Ecto neural progenitor cell (in vitro differentiated cells): ENCODE results near the gene DEPDC4.

ENCODE experiments used
- DNase-seq: peaks from one replicate; pipeline ENCODE4 v3.0.0-alpha.2; 2018; ENCODE audit warnings: low spot score

The DEPDC4 gene

DNA sequence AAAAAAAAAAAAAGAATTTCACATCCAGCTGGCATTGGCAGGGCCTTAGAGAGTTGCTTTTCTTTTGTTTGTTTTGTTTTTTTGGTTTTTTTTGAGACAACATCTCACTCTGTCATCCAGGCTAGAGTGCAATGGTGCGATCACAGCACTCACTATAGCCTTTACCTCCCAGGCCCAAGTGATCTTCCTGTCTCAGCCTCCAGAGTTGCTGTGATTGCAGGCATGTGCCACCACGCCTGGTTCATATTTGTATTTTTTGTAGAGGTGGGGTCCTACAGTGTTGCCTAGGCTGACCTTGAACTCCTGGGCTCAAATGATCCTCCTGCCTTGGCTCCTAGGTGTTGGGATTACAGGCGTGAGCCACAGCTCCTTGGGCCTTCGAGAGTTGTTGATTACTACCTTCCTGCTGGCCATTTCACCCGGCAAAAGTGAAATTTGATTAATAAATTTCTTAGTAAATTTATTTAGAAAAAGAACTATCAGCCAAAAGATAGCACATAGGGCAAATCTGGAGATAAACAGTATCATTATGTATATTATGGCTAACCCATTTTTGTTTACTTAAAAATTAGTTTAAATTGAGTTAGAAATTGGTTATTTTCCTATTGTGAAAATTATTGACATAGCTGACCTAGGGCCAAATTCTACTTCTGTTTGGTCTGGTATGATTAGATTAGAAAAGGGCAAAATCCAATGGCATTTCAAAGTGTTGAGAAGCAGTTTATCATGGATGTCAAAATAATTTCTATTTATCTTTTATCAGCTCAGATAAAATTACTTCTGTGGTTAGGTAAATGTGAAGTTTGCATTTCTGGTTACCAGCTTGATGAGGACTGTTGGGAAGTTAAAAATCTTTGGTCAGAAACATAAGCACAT, 53.6 kb downstream of the DEPDC4 start:
- no peak for DNase-seq

DNA sequence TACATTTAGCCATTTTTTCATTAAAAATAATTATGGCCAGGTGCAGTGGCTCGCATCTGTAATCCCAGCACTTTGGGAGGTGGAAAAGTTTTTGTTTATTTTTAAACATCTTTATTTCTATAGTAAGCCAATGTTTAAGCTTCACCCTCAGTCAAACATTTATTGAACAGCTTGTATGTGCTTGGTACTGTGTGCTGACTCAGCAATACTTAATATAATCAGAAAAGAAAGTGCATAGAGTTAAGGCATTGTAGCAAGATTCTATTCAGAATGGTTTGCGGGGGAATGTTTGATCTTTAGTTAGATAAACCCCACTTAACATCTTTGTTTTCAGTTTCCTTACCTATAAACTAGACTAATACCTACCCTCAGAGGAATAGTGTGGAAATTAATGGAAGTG, 55.2 kb downstream of the DEPDC4 start:
- no peak for DNase-seq

DNA sequence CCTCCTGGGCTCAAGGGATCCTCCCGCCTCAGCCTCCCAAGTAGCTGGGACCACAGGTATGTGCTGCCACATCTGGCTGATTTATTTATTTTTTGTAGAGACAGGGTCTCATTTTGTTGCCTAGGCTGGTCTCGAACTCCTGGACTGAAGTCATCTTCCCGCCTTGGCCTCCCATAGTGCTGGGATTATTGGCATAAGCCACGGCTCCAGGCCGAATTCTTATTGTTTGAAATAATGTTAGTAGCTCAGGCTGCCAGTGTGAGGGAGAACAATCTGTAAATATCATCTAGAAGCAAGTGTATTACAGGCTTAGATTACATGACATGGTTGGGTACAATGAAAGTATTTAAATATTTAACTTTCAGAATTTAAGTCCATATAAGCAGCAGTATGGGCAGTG, 58.0 kb downstream of the DEPDC4 start:
- no peak for DNase-seq

DNA sequence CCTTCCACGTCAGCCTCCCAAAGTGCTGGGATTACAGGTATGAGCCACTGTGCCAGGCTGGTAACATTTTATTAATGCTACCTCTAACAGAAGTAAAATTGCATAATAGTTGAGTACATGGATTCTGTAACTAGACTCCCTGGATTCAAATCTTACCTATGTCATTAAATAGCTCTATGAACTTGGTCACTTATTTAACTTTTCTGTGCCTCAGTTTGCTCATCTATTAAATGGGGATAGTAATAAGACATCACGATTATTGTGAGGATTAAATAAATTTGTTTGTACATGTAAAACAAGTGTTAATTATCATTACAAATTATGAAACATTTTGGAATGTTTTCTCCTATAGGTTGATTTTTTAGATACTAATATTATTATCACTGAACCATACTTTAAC, 59.6 kb downstream of the DEPDC4 start:
- no peak for DNase-seq

GRCh38 chr12:100201604-100202423, 65.1 kb downstream of the DEPDC4 start:
- DNase-seq: no peak

DNA sequence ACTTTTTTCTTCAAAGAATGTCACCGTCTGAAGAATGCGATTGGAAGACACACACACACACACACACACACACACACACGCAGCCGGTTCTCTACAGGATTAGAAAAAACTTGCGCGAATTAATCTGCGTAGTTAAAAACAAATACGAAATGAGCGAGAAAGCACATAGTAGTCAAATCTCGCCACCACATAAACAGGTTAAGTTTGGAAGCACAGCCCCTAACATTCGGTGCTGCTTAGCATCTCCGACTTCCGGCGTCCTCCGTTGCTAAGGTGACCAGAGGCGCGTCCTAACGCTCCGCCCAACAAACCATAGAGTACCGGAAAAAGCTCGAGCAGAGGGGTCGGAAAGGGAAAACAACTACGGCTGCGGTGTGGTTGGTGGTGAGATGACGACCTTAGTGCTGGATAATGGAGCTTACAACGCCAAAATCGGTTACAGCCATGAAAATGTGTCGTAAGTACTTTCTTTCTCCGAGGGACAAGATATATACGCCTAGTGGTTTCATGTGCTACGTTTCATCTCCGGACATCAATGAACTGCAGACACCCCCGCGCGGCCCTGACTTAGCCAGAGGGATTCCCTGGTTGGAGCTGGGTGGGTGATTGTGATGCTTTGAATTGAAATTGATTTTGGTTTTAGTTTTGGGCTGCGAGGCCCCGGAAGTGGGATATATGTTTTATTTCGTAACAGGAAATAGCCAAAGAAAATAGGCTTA, 66.3 kb downstream of the DEPDC4 start, which contains the start of gene ACTR6:
Gene ACTR6 (plus strand): TSS at position 353 of the 719 bp plus-strand sequence. CDS start 37 bp downstream, at position 390.
- DNase-seq: peak; percentile 96

- peak; percentile 89 for DNase-seq
These were observed 67.3 kb downstream of the DEPDC4 start for GRCh38 chr12:100199347-100200149.

DNA sequence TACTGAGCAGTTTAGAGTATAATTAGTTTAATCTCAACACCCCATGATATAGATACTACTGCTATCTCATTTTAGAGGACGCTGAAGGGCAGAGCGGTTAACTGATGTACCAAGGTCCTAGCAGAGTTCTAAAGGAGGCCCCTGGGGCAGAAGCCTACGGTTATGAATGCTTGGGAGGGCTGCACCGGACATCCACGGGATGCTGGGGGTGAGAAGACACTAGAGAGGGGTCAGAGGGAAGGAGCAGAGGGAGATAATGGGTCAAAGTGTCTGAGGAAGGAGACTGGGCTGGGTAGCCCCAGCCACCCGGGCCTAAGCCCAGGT, 67.9 kb downstream of the DEPDC4 start:
- DNase-seq: no peak

DNA sequence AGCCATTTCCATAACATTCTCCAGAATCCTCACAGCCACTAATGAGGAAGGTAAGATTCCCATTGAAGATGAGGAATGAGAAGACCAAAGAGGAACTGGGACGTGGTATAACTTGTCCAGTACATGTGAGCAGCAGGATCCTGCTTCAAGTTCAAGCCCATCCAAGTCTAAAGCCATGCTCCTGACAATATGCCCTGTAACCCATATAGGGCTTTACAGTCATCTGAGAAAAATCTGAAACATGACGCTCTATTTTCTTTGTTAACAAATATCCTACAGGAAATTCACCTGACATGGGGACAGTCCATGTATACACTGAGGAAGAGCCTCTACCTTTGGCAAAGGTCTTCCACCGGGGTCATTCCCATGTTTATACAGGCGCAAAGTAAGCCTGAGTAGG, 69.4 kb downstream of the DEPDC4 start:
- DNase-seq: no peak

DNA sequence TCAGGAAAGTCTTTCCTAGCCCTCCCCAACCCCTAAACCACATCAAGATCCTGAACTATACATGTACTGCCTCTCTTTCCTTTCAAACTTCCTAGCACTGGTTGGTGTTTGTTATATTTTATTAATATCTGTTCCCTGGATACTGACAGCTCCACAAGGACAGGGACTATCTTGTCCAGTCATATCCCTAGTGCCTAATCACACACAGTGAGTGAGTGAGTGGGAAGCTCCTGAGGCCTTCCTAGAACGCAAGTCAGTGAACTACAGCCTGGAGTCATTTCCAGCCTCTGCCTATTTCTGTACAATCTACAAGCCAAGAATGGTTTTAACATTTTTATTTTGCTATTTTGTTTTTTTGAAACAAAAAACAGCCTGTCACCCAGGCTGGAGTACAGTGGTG, 73.8 kb downstream of the DEPDC4 start:
- DNase-seq: no peak
